CD4-positive, alpha-beta T cell treated with Interleukin-12 subunit alpha and Interleukin-12 subunit beta, for 1 hour (primary cell): ENCODE measurements around the gene CIRBP.
"Not testable (repeated sequence)": the region's sequence is repeated elsewhere in the genome, so short reads cannot be mapped to it uniquely, and the experiment has no call there.

ENCODE experiments used
- DNase-seq: peaks from one replicate; pipeline ENCODE4 v3.0.0-alpha.2; 2020

The CIRBP gene

DNA sequence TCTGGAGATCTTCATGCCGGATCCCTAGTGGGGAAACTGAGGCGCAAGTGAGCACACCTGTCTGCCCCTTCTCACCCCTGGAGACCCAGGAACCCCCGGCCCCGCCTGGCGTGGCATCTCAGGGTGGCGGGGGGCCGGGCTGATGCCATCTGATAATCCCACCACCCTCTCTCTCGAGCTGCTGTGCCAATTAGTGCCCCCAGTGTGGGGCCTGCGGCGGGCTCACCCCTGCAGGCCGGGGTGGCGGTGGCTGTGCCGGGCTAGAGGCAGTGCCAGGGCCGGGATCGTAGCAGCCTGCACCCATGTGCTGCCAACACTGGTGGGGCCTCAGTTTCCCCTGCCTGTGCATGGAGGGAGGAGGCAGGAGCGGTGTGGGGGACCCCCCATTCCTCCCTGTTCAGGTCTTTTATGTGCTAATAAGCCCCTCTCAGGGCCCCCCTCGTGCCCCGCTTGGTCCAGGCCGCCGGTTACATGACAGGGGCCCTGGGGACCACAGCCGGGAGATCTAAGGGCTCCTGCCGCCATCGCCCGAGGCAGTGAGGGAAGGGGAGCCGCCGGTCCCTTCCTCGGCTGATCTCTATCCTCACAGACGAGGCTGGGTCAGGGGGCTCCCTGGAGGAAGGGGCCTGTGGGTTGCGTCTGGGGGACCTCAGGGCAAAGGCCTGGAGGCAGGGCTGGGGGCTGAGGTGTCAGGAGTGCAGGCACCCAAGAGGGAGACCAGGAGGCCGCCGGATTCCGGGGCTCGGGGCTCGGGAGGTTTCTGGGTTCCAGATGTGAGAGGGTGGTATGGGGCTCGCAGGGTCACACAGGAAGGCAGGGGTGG is 24.9 kb downstream of the CIRBP start:
- DNase-seq, result no peak

- no peak for DNase-seq
Observed at GRCh38 chr19:1294688-1295087, 25.6 kb downstream of the CIRBP start.

GRCh38 chr19:1295169-1296012 is 26.3 kb downstream of the CIRBP start:
- DNase-seq, result peak; percentile 40

DNA sequence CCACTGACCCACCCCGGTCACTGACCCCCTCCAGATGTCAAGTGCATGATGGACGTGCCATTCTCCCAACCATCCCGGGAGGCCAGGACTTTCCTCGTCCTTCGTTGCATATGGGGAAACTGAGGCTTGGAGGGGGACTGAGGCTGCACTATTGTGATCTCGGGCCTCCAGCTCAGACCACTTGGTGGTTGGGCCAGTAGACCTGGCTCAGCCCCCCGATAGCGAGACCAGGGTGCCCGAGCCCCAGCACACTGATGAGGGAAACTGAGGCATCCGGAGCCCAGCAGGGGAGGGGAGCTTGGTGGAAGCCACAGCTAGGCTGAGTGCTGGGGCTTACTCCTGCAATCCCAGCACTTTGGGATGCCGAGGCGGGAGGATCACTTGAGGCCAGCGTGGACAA is 26.9 kb downstream of the CIRBP start:
- DNase-seq, result no peak

GRCh38 chr19:1296575-1297271 is 27.6 kb downstream of the CIRBP start:
- DNase-seq, result no peak

DNA sequence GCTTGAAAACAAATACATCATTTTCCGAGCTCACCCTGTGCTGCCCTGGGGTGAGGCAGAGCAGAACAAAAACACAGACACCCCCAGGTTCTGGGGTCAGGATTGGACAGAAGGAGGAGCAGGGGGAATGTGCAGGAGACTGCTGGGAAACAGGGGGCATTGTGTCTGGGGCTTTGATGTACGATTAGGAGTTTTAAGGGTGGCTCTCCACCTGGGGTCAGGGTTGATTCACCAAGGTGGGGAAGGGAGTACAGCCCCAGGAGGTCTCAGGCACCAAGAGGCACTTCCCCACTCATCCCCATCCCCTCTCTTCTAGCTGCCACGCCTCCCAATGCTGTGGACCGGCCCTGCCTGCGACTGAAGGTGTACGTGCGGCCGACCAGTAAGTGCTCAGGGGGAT is 29.1 kb downstream of the CIRBP start:
- DNase-seq, result no peak

- no peak for DNase-seq
Observed at GRCh38 chr19:1299801-1300200, 30.7 kb downstream of the CIRBP start.

DNA sequence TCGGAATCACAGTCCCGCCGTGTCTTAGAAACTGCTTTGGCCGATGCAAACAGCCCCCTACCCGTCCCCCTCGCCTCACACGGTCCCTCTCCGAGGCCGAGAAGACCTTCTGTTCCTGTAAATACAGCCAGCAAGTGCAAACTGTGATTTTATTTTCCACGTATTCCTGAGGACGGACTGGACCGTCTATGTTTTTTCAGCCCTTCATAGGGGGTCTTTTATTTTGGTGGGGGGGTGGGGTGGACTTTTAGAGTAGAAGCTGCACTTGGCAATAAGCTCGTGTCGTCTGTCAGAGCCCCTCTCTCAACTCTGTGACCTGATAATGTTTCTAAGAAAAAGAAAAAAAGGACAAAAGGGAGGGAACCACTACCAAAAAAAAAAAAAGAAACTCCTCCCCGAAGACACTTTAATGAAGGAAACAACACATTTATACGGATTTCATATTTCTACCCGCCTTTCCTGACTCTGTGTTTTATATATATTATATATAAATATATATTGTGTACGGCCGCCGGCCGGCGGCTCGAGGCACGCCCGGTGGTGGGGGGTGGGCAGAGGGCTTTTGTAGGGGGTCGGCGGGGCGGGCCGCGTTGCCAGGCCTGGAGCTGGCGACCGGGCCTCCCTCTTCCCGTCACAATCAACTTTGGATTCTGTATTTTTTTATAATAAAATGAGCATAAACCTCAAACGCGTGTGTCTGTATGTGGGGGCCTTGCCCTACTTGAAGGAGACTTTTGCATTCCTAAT is 31.8 kb downstream of the CIRBP start:
- DNase-seq, result no peak

DNA sequence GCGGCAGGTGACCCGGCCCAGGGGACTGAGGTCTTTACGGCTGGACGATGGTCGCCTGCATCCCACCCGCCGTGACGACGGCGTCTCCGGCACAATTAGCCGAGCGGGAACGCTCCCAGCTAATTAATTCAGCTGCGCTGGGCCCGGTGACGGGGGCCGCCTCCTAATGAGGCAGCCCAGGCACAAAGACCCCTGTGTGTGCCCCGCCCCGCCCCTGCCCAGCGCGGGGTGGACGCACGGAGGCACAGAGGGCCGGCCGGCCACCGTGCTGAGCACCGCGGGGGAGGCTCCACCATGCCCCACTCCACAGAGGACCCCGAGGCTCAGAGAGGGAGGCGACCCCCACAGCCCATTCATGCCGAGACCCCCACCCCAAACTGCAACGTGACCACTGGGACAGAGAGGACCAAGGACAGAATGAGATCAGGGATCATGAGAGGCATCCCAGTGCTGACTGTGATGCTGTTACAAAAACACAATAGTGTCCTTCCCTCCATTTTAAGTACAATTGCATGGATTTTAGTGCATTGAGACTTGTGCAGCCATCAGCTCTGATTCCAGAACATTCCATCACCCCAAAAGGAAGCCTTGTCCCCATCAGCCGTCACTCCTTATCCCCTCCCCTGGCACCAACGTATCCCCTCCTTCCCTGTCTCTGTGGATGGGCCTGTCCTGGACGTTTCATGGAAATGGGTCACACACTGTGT is 33.6 kb downstream of the CIRBP start:
- no peak for DNase-seq

- no peak for DNase-seq
Observed at GRCh38 chr19:1304197-1304924, 35.2 kb downstream of the CIRBP start.

GRCh38 chr19:1305354-1305753 is 36.2 kb downstream of the CIRBP start:
- not testable (repeated sequence) for DNase-seq

DNA sequence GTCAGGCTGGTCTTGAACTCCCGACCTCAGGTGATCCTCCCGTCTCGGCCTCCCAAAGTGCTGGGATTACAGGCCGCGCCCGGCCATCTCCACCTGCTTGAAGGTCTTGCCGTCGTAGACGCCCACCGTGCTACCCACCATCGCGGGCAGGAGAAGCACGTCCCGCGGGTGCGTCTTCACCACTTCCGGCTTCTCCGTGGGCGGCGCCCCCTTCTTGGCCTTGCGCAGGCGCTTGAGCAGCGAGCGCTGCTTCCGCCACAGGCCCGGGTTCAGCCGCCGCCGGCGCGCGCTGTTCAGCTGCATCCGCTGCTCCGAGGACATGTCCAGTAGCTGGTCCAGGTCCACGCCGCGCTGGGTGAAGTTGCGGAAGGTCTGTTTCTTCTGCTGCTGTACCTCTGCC is 38.2 kb downstream of the CIRBP start:
- DNase-seq, result no peak

DNA sequence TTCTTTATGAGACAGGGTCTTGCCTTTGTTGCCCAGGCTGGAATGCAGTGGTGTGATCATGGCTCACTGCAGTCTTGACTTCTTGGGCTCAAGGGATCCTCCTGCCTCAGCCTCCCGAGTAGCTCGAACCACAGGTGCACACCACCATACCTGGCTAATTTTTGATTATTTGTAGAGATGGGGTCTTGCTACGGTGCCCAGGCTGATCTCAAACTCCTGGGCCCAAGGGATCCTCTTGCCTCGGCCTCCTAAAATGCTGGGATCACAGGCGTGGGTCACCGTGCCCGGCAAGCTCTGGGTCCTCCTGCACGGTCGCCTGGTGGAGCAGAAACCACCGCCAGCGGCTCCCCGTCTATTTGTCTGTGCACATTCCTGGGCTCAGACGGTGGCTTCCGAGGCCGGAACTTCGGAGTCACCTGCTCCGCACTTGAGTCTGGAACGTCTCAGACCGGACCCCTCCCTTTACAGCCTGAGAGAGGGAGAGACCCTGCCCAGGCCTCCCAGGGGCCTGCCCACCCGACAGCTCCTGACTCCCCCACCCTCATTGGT is 38.7 kb downstream of the CIRBP start:
- no peak for DNase-seq

GRCh38 chr19:1308718-1309117 is 39.6 kb downstream of the CIRBP start:
- DNase-seq, result no peak

GRCh38 chr19:1309977-1310852 is 41.1 kb downstream of the CIRBP start:
- DNase-seq, result no peak

- no peak for DNase-seq
Observed at GRCh38 chr19:1310853-1311180, 41.7 kb downstream of the CIRBP start.

GRCh38 chr19:1311543-1312091 is 42.5 kb downstream of the CIRBP start:
- no peak for DNase-seq

DNA sequence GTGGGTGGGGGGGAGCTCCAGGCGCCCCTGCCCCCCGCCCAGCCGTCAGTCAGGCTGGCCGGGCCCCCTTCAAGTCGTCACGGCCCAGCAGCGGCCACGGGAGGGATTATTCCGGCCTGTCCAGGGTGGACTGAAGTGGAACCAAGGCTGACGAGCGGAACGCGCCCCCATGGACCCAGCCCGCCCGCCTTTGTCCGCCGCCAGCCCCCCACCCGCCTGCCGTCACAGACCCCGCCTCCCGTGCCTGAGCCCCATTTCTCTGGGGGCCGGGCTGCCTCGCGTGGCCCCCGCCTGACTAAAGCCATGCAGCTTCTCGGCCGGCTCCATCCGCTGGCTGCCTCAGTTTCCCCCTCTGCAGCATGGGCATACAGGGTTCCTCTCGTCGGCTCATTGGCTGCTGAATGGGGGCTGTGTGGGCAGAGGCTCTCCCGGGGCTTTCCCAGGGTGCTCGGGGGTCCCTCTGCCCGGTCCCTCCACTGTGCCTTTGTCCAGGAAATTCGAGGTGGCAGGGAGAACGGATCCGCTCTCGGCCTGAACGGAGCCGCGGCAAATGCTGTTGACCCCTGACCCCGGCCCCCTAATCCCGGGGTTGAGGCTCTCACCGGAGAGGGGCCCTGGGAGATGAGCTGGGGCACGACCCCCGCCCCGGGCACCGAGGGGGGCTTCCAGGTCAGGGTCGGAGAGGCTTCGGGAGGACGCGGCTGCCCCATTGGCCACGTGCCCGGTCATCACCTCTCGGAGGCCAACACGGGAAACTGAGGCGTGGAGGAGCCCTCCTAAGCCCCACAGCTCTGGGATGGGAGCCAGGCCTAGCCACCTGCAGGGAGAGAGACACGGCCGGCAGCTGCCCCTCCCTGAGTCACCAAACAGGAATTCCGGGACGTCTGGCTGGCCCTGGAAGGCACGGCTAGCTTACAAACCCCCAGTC is 43.9 kb downstream of the CIRBP start:
- DNase-seq, result no peak
